Upper lobe of right lung (tissue), 1 donor: ENCODE measurements around the gene TNFRSF6B. TPM values are rescaled to one million over a fixed set of nuclear protein-coding genes. Genes with fewer than 3 reads are reported as not detected.

Experiments used
- ATAC-seq: fragments of 200-7000 bp; cut with Tn5 transposase; one replicate; pipeline ENCODE4 v1.9.1; 2020; ENCODE audit warnings: mild to moderate bottlenecking, moderate library complexity
- DNase-seq: peaks from one replicate; pipeline ENCODE4 v3.0.0-alpha.2; 2020
- H3K27ac ChIP-seq: fragments of 200-600 bp; one replicate; pipeline ENCODE4 v1.8.0; 2022
- H3K27me3 ChIP-seq: fragments of 200-600 bp; one replicate; pipeline ENCODE4 v1.8.0; 2022; ENCODE audit warnings: mild to moderate bottlenecking
- H3K36me3 ChIP-seq: fragments of 200-600 bp; one replicate; pipeline ENCODE4 v1.8.0; 2022
- H3K4me1 ChIP-seq: fragments of 200-600 bp; one replicate; pipeline ENCODE4 v1.8.0; 2022
- H3K4me3 ChIP-seq: fragments of 200-600 bp; one replicate; pipeline ENCODE4 v1.8.0; 2022; ENCODE audit warnings: mild to moderate bottlenecking
- H3K9me3 ChIP-seq: fragments of 200-600 bp; one replicate; pipeline ENCODE4 v1.8.0; 2022
- CTCF ChIP-seq: fragments of 200-600 bp; IDR thresholded peaks from one replicate; pipeline ENCODE4 v1.8.0; 2022; ENCODE audit warnings: antibody characterized with exemption
- intact Hi-C: fragments of 100-400 bp; cut with DNase I; formaldehyde crosslinking; loops from one replicate; pipeline ENCODE4 v1.11.0; 2022
- total RNA-seq: library from RNA; stranded (reverse); fragmentation: NEBNext Ultra II Directional; extraction: Animal tissue kit (Norgen Biotek cat#: 25700); gene quantifications from one replicate; pipeline ENCODE4 v1.2.1, GENCODE V29; 2021
- donor health status: DM: no; HTN: yes; CAD: no; lungs with severe emphysema.

TNFRSF6B gene
- total RNA-seq, 1 donor from 2014 or later: 14.4 TPM

- intact Hi-C loops: no loop called here
- peak overlapping the region; percentile 91 for H3K27ac ChIP-seq
- no peaks in the 10 kb centered on the region for H3K36me3 ChIP-seq
- no peak for ATAC-seq
- DNase-seq: no peak
- H3K4me1 ChIP-seq: peaks cover 53% of the 10 kb centered on the region
- no peaks in the 10 kb centered on the region for H3K9me3 ChIP-seq
- H3K4me3 ChIP-seq: peak overlapping the region; percentile 25
- TF ChIP-seq CTCF: no peak
- no peaks in the 10 kb centered on the region for H3K27me3 ChIP-seq
Observed at GRCh38 chr20:63686094-63686491, 10.4 kb upstream of the TNFRSF6B start.

GRCh38 chr20:63686492-63687321, 9.7 kb upstream of the TNFRSF6B start:
- DNase-seq: peak; percentile 81
- Histone ChIP-seq H3K9me3 (no peaks in the 10 kb centered on the region), H3K36me3 (no peaks in the 10 kb centered on the region), H3K4me1 (peaks cover 51% of the 10 kb centered on the region), H3K27me3 (no peaks in the 10 kb centered on the region), H3K27ac (peak overlapping the region; percentile 91), H3K4me3 (peak overlapping the region; percentile 25)
- TF ChIP-seq CTCF: no peak
- intact Hi-C loops: no loop called here
- peak; percentile 70 for ATAC-seq

DNA sequence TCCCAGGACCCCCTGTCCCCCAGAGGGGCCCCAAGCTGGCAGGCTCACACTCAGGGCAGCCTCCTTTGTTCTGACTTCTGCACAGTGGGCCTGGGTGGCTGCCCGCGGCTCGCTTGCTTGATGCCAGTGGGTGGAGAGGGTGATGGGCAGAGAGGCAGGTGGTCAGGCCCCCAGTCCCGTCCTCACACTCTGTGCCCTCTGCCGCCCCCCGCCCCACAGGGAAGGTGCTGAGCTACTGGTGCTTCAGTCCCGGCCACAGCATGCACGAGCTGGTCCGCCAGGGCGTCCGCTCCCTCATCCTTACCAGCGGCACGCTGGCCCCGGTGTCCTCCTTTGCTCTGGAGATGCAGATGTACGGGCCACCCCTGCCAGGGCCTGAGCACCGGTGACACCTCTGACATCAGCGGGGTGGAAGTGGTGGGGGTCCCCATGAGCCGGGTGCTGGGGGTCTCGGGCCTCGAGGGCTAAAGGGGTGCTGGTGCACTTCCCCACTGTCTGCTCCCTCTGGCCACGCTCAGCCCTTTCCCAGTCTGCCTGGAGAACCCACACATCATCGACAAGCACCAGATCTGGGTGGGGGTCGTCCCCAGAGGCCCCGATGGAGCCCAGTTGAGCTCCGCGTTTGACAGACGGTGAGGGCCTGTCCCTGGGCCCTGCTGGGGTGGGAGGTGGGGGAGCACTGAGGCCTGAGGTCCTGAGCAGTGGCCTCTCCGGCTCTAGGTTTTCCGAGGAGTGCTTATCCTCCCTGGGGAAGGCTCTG, 8.9 kb upstream of the TNFRSF6B start:
- Histone ChIP-seq H3K9me3 (no peaks in the 10 kb centered on the region), H3K27me3 (no peaks in the 10 kb centered on the region), H3K27ac (peak overlapping the region; percentile 91), H3K4me3 (no peak overlapping the region), H3K4me1 (peaks cover 45% of the 10 kb centered on the region), H3K36me3 (no peaks in the 10 kb centered on the region)
- no peak for TF ChIP-seq CTCF
- intact Hi-C loops: no loop called here
- DNase-seq (no peak), ATAC-seq (no peak)

GRCh38 chr20:63688228-63689045, 8.0 kb upstream of the TNFRSF6B start:
- H3K9me3 ChIP-seq: no peaks in the 10 kb centered on the region
- intact Hi-C loops: no loop called here
- no peak for DNase-seq
- no peak for ATAC-seq
- no peak overlapping the region for H3K4me3 ChIP-seq
- H3K27me3 ChIP-seq: no peaks in the 10 kb centered on the region
- H3K27ac ChIP-seq: peak overlapping the region; percentile 91
- no peaks in the 10 kb centered on the region for H3K36me3 ChIP-seq
- no peak for TF ChIP-seq CTCF
- H3K4me1 ChIP-seq: peaks cover 37% of the 10 kb centered on the region
